Activated naive CD8-positive, alpha-beta T cell treated with anti-CD3 and anti-CD28 coated beads, Interleukin-2, amount 50 U/mL, for 16 hours (primary cell): Measurements from ENCODE around the gene LCN2.

Experiments
- DNase-seq: peaks from one replicate; pipeline ENCODE4 v3.0.0-alpha.2; 2020; ENCODE audit warnings: low read depth, low spot score

Gene LCN2

GRCh38 chr9:128149951-128150593 lies 819 bp downstream of the LCN2 start:
- no peak for DNase-seq

- DNase-seq: no peak
Measured at GRCh38 chr9:128150594-128151308, 1.5 kb downstream of the LCN2 start.

GRCh38 chr9:128151309-128152132 lies 2.3 kb downstream of the LCN2 start:
- DNase-seq: no peak

- no peak for DNase-seq
Measured at GRCh38 chr9:128152133-128153059, 3.1 kb downstream of the LCN2 start.

GRCh38 chr9:128153060-128153946 lies 4.0 kb downstream of the LCN2 start:
- no peak for DNase-seq

- no peak for DNase-seq
Measured at GRCh38 chr9:128153947-128154695, 4.9 kb downstream of the LCN2 start.

- no peak for DNase-seq
Measured at GRCh38 chr9:128155736-128156500, 6.7 kb downstream of the LCN2 start.

- no peak for DNase-seq
Measured at GRCh38 chr9:128159522-128159783, 10.2 kb downstream of the LCN2 start.

GRCh38 chr9:128159784-128160602 lies 10.7 kb downstream of the LCN2 start, which contains the start of gene BBLN:
Gene BBLN (plus strand): TSS chr9:128160265. CDS start chr9:128160408, 143 bp downstream.
- DNase-seq: peak; percentile 87

GRCh38 chr9:128160603-128160987 lies 11.3 kb downstream of the LCN2 start:
- peak; percentile 15 for DNase-seq

- no peak for DNase-seq
Measured at GRCh38 chr9:128161215-128161902, 12.1 kb downstream of the LCN2 start.

- no peak for DNase-seq
Measured at GRCh38 chr9:128162215-128163026, 13.2 kb downstream of the LCN2 start.

- no peak for DNase-seq
Measured at GRCh38 chr9:128163027-128163515, 13.8 kb downstream of the LCN2 start.

- no peak for DNase-seq
Measured at GRCh38 chr9:128163523-128164306, 14.5 kb downstream of the LCN2 start.

- DNase-seq: no peak
Measured at GRCh38 chr9:128164307-128164885, 15.1 kb downstream of the LCN2 start.
